ENCODE data around the gene TNIP1.

Gene TNIP1

DNA sequence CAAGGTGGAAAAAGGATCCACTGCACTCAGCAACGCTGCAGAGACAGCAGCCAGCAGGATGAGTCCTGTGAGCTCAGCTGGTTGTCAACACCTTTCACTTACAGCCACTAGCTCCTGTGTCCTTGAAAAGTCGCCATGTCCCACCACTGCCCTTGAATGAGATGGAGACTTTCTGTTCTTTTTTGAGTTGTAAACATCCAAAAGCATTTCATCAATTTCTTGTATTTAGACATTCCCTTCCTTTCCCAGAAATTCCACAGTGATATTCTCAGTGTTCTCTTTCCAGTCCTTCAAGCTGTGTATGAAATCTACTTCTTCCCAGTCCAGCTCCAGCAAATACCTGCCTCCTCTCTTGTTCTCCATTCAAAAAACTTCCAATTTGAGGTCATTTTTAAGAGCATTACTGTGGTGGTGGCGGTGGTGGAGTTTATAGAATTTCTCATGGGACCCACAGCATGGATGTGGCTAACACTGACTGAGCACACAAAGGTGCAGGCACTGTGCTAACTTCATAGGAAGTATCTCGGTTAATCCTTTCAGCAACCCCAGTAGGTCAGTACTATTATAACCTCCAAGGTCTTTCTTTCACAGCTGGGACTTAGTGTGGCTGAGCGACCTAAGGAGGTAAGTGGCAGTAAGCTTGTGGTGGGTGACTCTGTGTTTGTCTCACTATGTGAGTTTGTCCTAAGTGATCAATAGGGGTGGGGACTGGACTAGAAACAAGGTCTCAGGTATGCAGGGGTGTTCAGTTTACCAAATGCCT is 75.5 kb downstream of the TNIP1 start:
- no peaks in the 10 kb centered on the region for H3K4me1 ChIP-seq (ENCODE audit: control insufficient read depth in 1 of 2, insufficient read depth in 2 of 2, low read length in 2 of 2)
- no peak overlapping the region for H2BK120ac ChIP-seq (ENCODE audit: insufficient read depth, low read length, poor library complexity)
- H3K36me3 ChIP-seq (ENCODE audit: control insufficient read depth in 1 of 2, insufficient read depth in 2 of 2, low read length in 2 of 2) = no peaks in the 10 kb centered on the region
- H3K27ac ChIP-seq (ENCODE audit: low read depth, low read length) = no peak overlapping the region
- no peak overlapping the region for H2AK5ac ChIP-seq (ENCODE audit: low read length)
- H2BK12ac ChIP-seq (ENCODE audit: low read length) = no peak overlapping the region
- H2BK5ac ChIP-seq (ENCODE audit: low read depth, low read length, poor library complexity) = no peak overlapping the region
- no peak overlapping the region for H3K4ac ChIP-seq (ENCODE audit: low read depth, low read length)
- no peaks in the 10 kb centered on the region for H3K79me1 ChIP-seq (ENCODE audit: low read length)
- H3K79me2 ChIP-seq (ENCODE audit: control insufficient read depth, insufficient read depth, low read length, poor library complexity) = no peaks in the 10 kb centered on the region
- no peak overlapping the region for H4K91ac ChIP-seq (ENCODE audit: low read depth, low read length)
- H4K8ac ChIP-seq (ENCODE audit: low read depth, low read length) = no peak overlapping the region
- H4K12ac ChIP-seq (ENCODE audit: low read depth, low read length) = no peak overlapping the region
- no peak overlapping the region for H3K9ac ChIP-seq (ENCODE audit: low read length)
- no peak for DNase-seq
- H3K9me3 ChIP-seq (ENCODE audit: insufficient read depth, low read depth, low read length) = no peaks in the 10 kb centered on the region
- no peak overlapping the region for H3K4me2 ChIP-seq (ENCODE audit: low read length)
- no peak overlapping the region for H3K18ac ChIP-seq (ENCODE audit: low read length)
- no peak overlapping the region for H3K4me3 ChIP-seq (ENCODE audit: low read depth, low read length)
- H2AFZ ChIP-seq (ENCODE audit: insufficient read depth, low read length, poor library complexity) = no peak overlapping the region
- no CpG with 5 or more reads among the region's 5 CpGs for WGBS (ENCODE audit: extremely low coverage, insufficient coverage, insufficient read length)
- H3K27me3 ChIP-seq (ENCODE audit: insufficient read depth, low read length) = no peaks in the 10 kb centered on the region
- H3K23ac ChIP-seq (ENCODE audit: low read length) = no peak overlapping the region
- H3K14ac ChIP-seq (ENCODE audit: low read length) = no peak overlapping the region

DNA sequence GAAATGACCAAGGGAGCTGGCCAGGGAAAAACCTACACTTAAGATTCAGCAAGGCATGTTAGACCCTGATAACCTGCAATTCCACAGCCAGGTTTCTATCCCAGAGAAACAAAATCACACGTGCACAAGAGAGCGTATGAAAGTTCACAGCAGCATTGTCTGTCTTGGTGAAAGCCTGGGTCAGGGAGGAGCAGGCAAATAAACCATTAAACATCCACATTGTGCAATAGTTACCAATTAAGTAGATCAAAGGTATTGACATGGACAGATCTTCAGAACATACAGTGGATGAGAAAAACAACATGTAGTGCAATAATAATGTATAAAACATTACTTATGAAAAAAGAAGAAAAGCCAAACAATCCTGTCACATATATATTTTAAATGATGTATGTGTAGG is 76.3 kb downstream of the TNIP1 start:
- H3K4me1 ChIP-seq (ENCODE audit: control insufficient read depth in 1 of 2, insufficient read depth in 2 of 2, low read length in 2 of 2) = no peaks in the 10 kb centered on the region
- no peak overlapping the region for H3K4ac ChIP-seq (ENCODE audit: low read depth, low read length)
- no peak overlapping the region for H4K8ac ChIP-seq (ENCODE audit: low read depth, low read length)
- H2BK120ac ChIP-seq (ENCODE audit: insufficient read depth, low read length, poor library complexity) = no peak overlapping the region
- no peak overlapping the region for H2BK12ac ChIP-seq (ENCODE audit: low read length)
- no CpG with 5 or more reads among the region's 2 CpGs for WGBS (ENCODE audit: extremely low coverage, insufficient coverage, insufficient read length)
- no peaks in the 10 kb centered on the region for H3K79me2 ChIP-seq (ENCODE audit: control insufficient read depth, insufficient read depth, low read length, poor library complexity)
- no peak overlapping the region for H3K14ac ChIP-seq (ENCODE audit: low read length)
- no peak overlapping the region for H3K18ac ChIP-seq (ENCODE audit: low read length)
- no peak overlapping the region for H3K23ac ChIP-seq (ENCODE audit: low read length)
- no peaks in the 10 kb centered on the region for H3K27me3 ChIP-seq (ENCODE audit: insufficient read depth, low read length)
- H3K27ac ChIP-seq (ENCODE audit: low read depth, low read length) = no peak overlapping the region
- no peak overlapping the region for H2AK5ac ChIP-seq (ENCODE audit: low read length)
- no peak overlapping the region for H3K4me2 ChIP-seq (ENCODE audit: low read length)
- H3K9ac ChIP-seq (ENCODE audit: low read length) = no peak overlapping the region
- no peak overlapping the region for H4K91ac ChIP-seq (ENCODE audit: low read depth, low read length)
- no peaks in the 10 kb centered on the region for H3K9me3 ChIP-seq (ENCODE audit: insufficient read depth, low read depth, low read length)
- no peaks in the 10 kb centered on the region for H3K79me1 ChIP-seq (ENCODE audit: low read length)
- H2AFZ ChIP-seq (ENCODE audit: insufficient read depth, low read length, poor library complexity) = no peak overlapping the region
- DNase-seq = no peak
- H2BK5ac ChIP-seq (ENCODE audit: low read depth, low read length, poor library complexity) = no peak overlapping the region
- H4K12ac ChIP-seq (ENCODE audit: low read depth, low read length) = no peak overlapping the region
- no peaks in the 10 kb centered on the region for H3K36me3 ChIP-seq (ENCODE audit: control insufficient read depth in 1 of 2, insufficient read depth in 2 of 2, low read length in 2 of 2)
- H3K4me3 ChIP-seq (ENCODE audit: low read depth, low read length) = no peak overlapping the region

GRCh38 chr5:151003503-151003860 is 77.4 kb downstream of the TNIP1 start:
- Histone ChIP-seq H3K79me2 (ENCODE audit: control insufficient read depth, insufficient read depth, low read length, poor library complexity) (no peaks in the 10 kb centered on the region), H4K91ac (ENCODE audit: low read depth, low read length) (no peak overlapping the region), H3K4me3 (ENCODE audit: low read depth, low read length) (no peak overlapping the region), H2BK120ac (ENCODE audit: insufficient read depth, low read length, poor library complexity) (no peak overlapping the region), H3K9me3 (ENCODE audit: insufficient read depth, low read depth, low read length) (no peaks in the 10 kb centered on the region), H3K4me2 (ENCODE audit: low read length) (no peak overlapping the region), H2BK12ac (ENCODE audit: low read length) (no peak overlapping the region), H3K9ac (ENCODE audit: low read length) (no peak overlapping the region), H3K79me1 (ENCODE audit: low read length) (no peaks in the 10 kb centered on the region), H3K27me3 (ENCODE audit: insufficient read depth, low read length) (no peaks in the 10 kb centered on the region), H4K12ac (ENCODE audit: low read depth, low read length) (no peak overlapping the region), H3K14ac (ENCODE audit: low read length) (no peak overlapping the region), H3K23ac (ENCODE audit: low read length) (no peak overlapping the region), H3K36me3 (ENCODE audit: control insufficient read depth in 1 of 2, insufficient read depth in 2 of 2, low read length in 2 of 2) (no peaks in the 10 kb centered on the region), H2AFZ (ENCODE audit: insufficient read depth, low read length, poor library complexity) (no peak overlapping the region), H2AK5ac (ENCODE audit: low read length) (no peak overlapping the region), H3K4ac (ENCODE audit: low read depth, low read length) (no peak overlapping the region), H3K18ac (ENCODE audit: low read length) (no peak overlapping the region), H3K27ac (ENCODE audit: low read depth, low read length) (no peak overlapping the region), H3K4me1 (ENCODE audit: control insufficient read depth in 1 of 2, insufficient read depth in 2 of 2, low read length in 2 of 2) (no peaks in the 10 kb centered on the region), H2BK5ac (ENCODE audit: low read depth, low read length, poor library complexity) (no peak overlapping the region), H4K8ac (ENCODE audit: low read depth, low read length) (no peak overlapping the region)
- DNase-seq = no peak
- no CpG with 5 or more reads among the region's 3 CpGs for WGBS (ENCODE audit: extremely low coverage, insufficient coverage, insufficient read length)

DNA sequence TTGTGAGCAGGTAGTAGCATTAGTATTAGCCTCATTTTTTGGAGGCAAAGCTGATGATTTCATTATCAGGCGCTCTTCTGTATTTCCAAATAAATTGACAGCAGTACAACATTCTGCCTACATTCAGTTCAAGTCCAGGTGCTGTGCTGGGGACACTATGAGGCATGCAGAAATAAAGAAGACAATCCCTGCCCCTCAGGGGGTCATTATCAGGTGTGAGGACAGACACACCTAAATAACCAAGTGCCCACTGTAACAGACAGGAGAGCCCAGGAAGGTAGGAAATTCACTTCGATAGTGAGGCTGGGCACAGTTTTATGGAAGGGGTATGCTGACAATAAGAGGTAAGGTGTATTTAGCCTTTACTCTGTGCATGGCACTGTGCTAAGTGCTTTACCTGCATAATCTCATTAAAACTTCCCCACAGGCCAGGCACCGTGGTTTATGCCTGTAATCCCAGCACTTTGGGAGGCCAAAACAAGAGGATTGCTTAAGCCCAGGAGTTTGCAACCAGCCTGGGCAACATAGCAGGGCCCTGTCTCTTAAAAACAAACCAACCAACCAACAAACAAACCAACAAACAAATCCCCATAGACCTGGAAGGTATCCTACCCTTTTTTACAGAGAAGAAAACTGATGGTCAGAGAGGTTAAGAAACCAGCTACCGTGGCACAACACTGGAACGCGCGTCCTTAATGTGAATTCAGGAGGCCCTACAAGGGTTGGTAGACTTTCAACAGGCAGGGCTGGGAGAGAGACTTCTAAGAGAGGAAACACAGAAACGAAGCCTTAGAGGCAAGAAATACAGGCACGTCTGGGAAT is 77.9 kb downstream of the TNIP1 start:
- H3K27ac ChIP-seq (ENCODE audit: low read depth, low read length) = no peak overlapping the region
- H3K18ac ChIP-seq (ENCODE audit: low read length) = no peak overlapping the region
- H2AK5ac ChIP-seq (ENCODE audit: low read length) = no peak overlapping the region
- H3K9me3 ChIP-seq (ENCODE audit: insufficient read depth, low read depth, low read length) = no peaks in the 10 kb centered on the region
- H4K12ac ChIP-seq (ENCODE audit: low read depth, low read length) = no peak overlapping the region
- H4K8ac ChIP-seq (ENCODE audit: low read depth, low read length) = no peak overlapping the region
- WGBS (ENCODE audit: extremely low coverage, insufficient coverage, insufficient read length) = no CpG with 5 or more reads among the region's 9 CpGs
- H3K4me1 ChIP-seq (ENCODE audit: control insufficient read depth in 1 of 2, insufficient read depth in 2 of 2, low read length in 2 of 2) = no peaks in the 10 kb centered on the region
- no peak overlapping the region for H3K4me2 ChIP-seq (ENCODE audit: low read length)
- H3K4me3 ChIP-seq (ENCODE audit: low read depth, low read length) = no peak overlapping the region
- H3K79me1 ChIP-seq (ENCODE audit: low read length) = no peaks in the 10 kb centered on the region
- no peak overlapping the region for H3K23ac ChIP-seq (ENCODE audit: low read length)
- H3K79me2 ChIP-seq (ENCODE audit: control insufficient read depth, insufficient read depth, low read length, poor library complexity) = no peaks in the 10 kb centered on the region
- no peak for DNase-seq
- no peak overlapping the region for H3K4ac ChIP-seq (ENCODE audit: low read depth, low read length)
- no peaks in the 10 kb centered on the region for H3K36me3 ChIP-seq (ENCODE audit: control insufficient read depth in 1 of 2, insufficient read depth in 2 of 2, low read length in 2 of 2)
- H2BK12ac ChIP-seq (ENCODE audit: low read length) = no peak overlapping the region
- no peak overlapping the region for H4K91ac ChIP-seq (ENCODE audit: low read depth, low read length)
- no peak overlapping the region for H2BK5ac ChIP-seq (ENCODE audit: low read depth, low read length, poor library complexity)
- no peak overlapping the region for H2AFZ ChIP-seq (ENCODE audit: insufficient read depth, low read length, poor library complexity)
- no peak overlapping the region for H3K14ac ChIP-seq (ENCODE audit: low read length)
- H3K27me3 ChIP-seq (ENCODE audit: insufficient read depth, low read length) = no peaks in the 10 kb centered on the region
- no peak overlapping the region for H2BK120ac ChIP-seq (ENCODE audit: insufficient read depth, low read length, poor library complexity)
- no peak overlapping the region for H3K9ac ChIP-seq (ENCODE audit: low read length)

Measured in trophoblast cell (in vitro differentiated cells and primary cell).